Dermis microvascular lymphatic vessel endothelial cell (primary cell): ENCODE measurements around the gene MDFIC2. TPM values are rescaled to one million over a fixed set of nuclear protein-coding genes. Genes with fewer than 3 reads are reported as not detected.
"Not testable (repeated sequence)": the region's sequence is repeated elsewhere in the genome, so short reads cannot be mapped to it uniquely, and the experiment has no call there.

Experiments
- DNase-seq, 2 donors: peaks; one replicate each; pipeline versions ENCODE4 v3.0.0 to v3.0.0-alpha.2; 2010; ENCODE audit warnings: low read depth in 2 of 2
- total RNA-seq: library from RNA; depleted of rRNA; stranded (reverse); fragments of >200 nt; gene quantifications from 2 replicates; pipeline ENCODE4 v1.2.1, GENCODE V29; 2014

MDFIC2 gene
- total RNA-seq, 1 donor from 2014 or later: not detected

DNA sequence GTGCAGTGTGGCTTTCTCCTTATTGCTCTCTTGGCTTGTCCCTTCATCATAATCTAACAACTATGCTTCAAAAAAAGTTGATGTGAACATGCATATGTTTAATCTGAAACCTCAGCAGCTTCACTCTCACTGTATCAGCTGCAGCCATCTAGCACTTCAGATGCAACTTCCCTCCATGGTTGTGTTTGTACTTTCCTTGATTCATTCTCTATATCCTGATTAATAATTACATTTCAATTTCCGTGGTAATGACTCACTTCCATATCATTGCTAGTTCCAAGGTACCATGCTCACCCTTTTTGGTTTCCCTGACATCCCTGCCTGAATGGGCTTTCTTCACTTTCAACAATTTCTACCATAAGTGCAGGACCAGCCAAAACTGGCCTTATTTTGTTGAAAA is 51.2 kb downstream of the MDFIC2 start:
- no peak for DNase-seq

DNA sequence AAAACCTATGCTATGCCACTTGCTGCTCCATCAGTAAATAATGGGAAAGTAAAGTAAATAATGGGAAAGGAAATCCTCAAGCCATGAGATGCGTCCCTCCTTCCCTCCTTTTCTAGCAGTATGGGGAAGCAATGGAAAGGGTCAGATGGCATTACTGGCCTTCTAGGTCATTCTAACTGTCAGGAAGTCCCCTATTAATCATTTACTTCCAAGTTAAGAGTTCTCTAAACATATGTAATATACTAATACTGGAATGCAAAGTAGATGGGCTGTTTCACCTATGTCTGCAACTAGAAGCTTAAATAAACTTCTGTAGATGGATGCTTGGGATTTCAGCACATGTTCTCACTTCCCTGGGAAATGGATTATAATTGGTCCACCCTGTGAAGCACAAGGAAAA is 55.9 kb downstream of the MDFIC2 start:
- no peak for DNase-seq

DNA sequence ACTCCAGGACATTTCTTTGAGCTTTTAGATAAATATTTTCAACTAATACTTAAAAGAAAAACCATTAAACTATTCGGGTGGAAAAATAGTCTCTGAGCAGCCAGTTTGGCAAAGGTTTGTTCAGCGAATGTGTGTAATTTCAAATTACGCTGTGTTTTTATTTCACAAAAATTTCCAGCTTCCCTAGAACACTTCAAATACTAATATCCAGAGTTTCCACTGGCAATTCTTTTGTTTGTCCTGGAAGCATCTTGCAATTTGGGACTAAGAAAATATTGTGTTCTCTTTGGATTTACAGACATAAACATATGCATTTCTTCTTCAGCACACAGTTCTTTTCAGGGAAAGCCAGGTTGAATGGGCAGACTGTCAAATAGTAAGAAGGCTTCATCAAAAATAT is 61.9 kb downstream of the MDFIC2 start:
- no peak for DNase-seq

DNA sequence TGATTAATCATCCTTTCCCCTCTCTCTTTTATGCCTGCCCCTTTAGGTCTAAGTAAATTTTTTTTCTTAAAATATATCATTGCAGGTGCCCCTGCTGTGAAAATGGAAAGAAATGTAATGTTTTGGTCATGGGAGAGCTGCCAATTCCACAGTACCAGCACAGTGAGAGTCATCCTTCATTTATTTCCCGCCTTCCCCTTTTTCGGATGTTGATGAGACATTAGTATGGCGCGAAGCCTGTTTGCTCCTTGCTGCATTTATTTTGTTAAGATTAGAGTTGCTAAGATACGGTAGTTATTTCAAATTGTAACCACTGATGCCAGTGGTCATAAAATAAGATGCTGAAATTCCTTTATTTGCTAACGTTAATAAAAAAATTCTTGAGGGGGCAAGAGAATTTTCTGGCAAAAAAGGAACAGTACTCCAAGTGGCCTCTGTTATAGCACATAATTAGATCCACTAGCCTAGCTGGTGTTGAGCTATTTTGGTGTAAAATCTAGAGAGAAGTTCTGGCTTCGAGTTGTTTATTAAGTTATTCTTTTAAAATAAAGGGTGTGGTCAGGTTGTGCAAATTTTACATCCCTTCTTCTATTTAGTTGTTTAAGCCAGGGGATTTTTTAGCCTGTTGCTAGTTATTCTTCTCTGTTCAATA is 62.8 kb downstream of the MDFIC2 start:
- peak; percentile 21 to 45 for DNase-seq

DNA sequence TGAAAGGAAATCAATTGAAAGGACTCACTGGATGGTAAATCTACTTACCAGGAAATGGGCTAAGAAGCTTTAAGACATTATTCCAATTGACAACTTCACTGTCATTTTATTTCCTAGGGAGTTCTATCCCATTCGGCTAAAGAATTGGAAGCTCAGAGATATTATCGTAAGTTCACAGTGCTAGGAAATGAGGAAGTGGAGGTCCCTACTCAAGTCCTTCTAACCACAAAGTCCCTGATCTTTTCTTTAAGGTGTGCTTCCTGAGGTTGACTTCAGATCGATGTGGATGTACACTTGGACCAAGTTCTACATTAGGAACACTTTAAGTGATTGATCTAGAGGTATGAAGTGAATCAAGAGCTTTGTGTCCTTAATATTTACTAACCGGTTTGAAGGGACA is 63.6 kb downstream of the MDFIC2 start:
- no peak for DNase-seq

DNA sequence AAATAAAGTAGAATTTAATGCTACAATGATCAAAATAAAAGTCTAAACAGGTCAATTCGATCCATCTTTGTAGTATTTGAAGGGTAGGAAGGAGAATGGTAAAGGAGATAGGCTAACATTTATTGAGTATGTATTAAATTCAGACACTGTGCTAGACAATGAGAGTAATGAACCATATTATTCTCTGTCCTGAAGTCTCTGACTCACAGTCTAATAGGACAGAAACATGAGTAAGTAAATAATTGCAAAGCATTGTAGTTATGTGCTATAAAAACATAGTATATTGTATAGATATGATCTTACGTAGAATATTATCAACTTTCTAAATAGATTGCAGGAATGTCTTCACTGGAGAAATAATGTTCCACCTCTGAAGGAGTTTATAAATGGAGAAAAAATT is 64.5 kb downstream of the MDFIC2 start:
- no peak for DNase-seq

DNA sequence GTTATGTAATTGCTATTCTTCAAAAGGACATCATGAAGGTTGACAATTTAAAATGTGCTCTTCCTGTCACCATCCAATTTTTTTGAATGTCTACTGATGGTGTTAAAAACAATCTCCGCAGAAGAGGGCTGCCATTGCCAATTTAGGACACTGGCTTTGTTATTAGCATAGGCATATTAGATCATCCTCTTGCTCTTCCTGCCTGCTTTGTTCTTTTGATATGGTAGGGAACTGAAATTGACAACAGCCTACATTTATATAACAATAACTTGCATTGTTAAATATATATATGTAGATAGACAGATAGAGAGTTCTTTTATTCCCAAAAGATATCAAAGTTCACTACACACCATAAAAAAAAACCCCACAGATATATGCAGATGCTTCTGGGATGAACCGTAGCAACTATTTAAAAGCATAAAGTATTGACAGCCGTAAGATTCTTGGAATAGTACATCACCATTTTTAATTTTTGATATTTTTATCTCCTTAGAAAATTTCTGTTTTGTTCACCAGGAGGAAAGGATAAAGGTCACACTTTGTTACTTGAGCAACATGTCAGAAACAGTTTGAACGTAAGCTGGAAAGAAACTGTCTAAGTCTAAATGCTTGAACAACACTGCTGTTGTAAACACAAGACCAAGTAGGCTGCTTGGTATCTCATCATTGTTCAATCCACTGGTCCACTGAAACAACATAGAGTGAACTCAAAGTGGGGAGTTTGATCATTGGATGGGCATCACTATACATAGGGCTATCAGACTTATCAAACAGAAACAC is 66.5 kb downstream of the MDFIC2 start:
- no peak for DNase-seq

DNA sequence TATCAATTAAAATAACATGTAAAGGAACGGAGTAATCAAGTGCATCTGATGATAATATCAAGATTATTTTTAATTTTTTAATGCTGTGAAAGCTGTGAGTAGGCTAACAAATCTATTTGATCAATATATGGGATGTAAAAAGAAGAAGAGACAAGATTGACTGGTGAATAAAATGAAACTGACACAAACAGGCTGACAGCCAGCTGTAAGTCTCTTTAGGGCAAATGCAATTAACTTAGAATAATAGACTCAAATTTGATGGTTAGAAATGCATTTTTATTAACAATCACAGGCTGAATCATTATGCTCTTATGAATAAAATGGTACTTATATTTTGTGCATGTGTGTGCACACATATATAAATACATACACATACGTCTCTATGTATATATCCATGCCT is 68.0 kb downstream of the MDFIC2 start:
- no peak for DNase-seq

DNA sequence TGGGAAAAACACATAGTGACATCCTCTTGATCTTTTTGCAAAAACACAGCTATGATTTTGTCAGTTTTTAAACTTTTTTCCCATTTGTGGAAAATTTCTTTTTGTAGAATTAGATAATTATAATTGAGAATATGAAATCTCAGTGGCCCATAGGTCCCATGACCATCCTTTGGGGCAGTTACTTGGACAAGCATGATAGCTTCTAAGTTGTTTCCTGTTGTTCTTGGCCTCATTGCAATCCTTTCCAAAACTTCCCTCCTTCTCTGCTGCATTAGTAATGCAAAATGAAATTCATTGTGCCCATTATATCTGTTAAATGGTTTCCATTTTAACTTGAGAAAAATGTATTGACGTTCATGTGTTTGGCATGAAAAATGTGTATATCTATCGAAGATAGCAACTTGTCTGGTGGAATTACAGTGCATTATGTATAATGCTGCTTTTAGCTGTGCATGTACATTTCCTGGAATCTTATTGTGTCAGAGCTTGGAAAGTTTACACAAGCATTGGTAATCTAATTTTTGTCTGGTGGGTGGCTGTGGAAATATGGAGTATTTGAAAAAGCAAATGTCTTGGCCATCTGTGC is 70.0 kb downstream of the MDFIC2 start:
- DNase-seq: no peak

DNA sequence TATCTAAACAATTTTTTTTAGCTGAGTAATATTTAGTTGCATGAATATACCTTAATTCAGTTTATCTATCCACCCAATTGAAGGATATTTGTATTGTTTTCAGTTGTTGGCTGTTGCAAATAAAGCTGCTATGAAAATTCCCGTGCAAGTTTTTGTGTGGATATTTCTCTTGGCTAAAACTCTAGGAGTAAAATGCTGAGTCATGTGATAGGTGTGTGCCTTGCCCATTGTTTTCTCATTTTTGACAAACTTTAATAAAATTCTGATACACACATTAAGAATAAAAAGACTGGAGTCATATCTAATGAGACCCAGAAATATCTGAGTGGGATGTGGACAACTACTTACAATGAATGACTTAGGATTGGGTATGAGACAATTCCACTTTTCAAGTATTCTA is 78.6 kb downstream of the MDFIC2 start:
- DNase-seq: no peak

DNA sequence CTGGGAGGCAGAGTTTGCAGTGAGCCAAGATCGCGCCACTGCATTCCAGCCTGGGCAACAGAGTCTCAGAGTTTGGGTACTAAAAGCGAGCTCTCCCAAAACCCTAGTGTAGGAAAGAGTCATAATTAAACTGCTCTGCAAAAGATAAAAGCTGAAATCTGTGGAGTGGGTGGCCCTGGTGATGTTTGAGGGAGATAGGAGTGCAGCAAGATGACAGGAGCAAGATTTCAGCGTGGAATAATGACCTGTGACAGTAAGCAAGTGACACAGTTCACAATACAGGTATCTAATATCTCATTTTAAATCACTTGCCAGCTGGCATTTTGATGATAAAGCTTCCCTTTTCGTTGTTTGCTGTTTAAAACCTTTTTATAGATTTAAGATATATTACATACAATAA is 79.3 kb downstream of the MDFIC2 start:
- DNase-seq: no peak

DNA sequence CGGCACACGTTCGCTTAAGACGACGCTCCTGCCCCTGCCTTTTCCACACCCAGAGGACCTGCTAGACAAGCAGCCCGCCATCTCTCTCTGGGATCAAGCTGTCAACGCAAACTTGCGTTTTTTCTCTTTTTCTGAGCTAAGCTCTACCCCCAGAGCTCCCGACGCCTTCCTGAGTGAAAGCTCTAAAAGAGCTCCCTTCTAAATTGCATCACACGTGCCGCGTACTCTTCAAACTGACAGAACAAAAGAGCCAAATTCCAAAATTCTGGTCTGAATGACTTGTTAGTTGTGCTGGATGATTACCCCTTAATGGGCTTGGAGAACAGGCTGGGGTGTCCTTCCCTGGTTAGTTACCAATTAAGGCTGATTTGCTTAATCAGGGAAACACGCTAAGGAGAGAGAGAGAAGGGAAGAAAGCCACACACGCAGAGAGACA is 81.2 kb downstream of the MDFIC2 start:
- no peak for DNase-seq

DNA sequence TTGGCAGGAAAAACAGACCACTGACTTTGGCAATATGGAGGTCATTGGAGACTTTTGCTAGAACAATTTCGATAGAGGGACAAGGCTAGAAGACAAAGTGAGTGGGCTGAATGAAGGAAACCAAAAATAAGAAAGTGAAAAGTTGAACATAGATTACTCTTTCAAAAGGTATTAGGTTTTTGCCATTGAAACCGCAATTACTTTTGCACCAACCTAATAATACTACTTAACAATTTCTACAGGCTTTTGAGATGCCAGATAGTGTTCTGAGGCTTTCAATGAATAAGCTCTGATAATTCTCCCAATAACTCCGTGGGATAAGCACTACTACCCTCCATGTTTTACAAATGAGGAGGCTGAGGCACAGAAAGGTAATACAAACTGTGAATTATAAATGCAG is 85.0 kb downstream of the MDFIC2 start:
- DNase-seq: no peak

DNA sequence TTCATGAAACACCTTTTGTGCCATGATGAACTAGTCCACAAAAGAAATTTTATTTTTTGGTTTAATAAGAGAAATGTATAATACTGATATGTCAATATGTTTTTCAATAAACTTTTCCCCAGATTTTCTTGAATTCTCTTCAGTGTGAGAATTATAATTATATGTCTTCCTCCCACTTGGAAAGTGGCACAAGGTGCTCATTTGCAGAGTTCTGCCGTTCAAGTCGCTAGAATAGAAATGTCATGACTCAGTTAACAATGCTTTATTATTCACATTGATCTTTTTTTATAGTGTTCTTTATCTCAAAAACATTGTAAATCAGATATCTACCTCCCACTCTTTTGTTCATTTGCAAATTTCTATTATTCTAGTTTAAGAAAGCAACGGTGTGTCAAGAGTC is 87.3 kb downstream of the MDFIC2 start:
- no peak for DNase-seq

DNA sequence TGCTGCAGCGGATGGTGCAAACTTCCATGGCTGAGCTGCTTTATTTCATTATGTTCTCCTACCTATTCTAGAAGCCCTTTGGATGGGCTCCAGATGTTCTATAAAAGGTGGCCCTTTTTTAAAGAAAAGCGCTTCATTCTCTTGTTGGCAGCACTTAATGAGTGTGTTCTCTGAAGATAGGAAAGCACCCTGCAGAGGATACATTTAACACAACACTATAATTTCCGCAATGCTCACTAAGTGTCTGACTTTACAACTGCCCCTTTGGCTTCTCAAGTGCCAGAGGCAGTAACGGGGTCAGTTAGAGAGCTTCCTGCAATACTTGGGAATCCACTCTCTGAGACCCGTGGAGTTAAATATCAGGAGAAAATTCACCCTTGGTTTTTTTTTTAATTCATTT is 88.1 kb downstream of the MDFIC2 start:
- DNase-seq: no peak

DNA sequence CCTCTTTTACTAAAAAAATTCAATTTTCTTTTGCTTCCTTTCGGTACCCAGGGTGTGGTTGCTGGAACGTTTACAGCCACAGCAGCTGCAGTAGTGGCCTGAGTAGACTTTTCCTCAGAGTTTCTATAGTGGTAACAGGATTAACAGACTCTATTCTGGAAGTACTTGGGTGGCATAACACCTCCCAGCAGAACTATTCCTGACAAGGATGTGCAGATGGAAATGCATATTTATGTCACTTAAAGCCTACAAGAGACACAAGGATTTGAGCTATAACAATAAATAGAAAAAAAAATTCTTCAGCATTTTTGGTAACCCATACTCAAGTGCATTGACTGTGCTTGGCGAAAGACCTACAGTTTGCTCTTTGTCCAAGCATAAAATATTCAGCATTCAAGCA is 94.0 kb downstream of the MDFIC2 start:
- DNase-seq: no peak

DNA sequence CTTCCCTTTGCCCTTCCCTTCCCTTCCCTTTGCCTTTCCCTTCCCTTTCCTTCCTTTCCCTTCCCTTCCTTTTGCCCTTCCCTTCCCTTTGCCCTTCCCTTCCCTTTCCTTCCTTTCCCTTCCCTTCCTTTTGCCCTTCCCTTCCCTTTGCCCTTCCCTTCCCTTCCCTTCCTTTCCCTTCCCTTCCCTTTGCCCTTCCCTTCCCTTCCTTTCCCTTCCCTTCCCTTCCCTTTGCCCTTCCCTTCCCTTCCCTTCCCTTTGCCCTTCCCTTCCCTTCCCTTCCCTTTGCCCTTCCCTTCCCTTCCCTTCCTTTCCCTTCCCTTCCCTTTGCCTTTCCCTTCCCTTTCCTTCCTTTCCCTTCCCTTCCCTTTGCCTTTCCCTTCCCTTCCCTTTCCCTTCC is 101.2 kb downstream of the MDFIC2 start:
- DNase-seq: not testable (repeated sequence)

DNA sequence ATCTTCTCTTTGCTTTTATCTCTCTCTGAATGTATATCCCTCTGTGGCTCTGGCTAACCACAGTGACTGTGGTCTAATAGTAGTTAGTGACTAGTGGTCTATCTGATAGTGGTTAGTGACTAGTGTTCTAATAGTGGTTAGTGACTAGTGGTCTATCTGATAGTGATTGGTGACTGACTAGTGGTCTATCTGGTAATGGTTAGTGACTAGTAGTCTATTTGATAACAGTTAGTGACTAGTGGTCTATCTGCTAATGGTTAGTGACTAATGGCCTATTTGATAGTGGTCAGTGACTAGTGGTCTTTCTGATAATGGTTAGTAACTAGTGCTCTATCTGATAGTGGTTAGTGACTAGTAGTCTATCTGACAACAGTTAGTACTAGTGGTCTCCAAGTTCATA is 110.5 kb downstream of the MDFIC2 start:
- DNase-seq: no peak

DNA sequence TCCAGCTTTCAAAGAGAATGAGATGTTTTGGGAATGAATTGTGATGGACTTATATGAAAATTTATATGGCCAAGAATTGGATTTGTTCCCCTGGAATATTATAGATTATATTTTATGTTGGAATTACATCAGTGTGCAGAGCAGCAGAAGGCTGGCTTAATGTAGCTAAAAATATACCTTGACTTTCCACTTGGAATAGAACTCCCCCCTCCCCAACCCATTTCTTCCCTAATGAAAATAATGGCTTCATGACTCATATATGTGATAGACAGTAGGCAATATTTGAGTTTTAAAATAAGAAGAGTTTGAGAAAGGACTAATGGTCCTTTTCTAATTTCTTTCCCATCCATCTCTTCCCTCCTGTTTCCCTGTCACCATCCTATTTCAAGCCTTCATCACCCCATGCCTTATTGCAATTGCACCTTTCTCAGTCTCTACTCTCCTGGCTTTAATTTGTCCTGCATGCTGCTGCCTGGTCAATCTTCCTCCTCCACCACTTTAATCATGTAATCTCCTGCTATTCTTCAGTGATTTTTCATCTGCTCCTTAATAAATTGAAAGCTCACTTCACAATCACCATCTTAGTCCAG is 122.5 kb downstream of the MDFIC2 start:
- no peak for DNase-seq

DNA sequence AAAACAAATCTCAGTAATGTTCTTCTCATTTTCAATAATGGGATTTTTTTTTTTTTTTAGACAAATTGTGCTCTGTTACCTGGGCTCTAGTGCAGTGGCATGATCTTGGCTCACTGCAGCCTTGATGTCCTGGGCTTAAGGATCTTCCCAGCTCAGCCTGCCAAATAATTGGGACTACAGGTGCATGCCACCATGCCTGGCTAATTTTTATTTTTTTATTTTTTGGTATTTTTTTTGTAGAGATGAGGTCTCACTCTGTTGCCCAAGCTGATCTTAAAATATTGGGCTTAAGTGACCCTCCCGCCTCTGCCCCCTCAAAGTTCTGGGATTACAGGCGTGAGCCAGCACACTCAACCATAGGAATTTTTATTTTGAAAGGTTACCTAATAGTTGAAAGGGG is 126.2 kb downstream of the MDFIC2 start:
- no peak for DNase-seq

DNA sequence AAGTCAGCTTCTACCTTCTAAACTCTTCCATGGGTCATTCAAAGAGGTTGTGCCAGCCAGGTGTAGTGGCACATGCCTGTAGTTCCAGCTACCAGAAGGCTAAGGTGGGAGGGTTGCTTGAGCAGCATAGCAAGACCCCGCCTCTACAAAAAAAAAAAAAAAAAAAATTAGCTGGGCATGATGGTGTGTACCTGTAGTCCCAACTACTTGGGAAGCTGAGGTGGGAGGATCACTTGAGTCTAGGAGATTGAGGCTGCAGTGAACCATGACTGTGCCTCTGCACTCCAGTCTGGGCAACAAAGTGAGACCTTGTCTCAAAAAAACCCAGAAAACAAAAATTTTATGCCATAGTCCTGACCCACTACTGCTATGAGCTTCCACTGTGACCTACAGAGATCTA is 126.8 kb downstream of the MDFIC2 start:
- DNase-seq: no peak

DNA sequence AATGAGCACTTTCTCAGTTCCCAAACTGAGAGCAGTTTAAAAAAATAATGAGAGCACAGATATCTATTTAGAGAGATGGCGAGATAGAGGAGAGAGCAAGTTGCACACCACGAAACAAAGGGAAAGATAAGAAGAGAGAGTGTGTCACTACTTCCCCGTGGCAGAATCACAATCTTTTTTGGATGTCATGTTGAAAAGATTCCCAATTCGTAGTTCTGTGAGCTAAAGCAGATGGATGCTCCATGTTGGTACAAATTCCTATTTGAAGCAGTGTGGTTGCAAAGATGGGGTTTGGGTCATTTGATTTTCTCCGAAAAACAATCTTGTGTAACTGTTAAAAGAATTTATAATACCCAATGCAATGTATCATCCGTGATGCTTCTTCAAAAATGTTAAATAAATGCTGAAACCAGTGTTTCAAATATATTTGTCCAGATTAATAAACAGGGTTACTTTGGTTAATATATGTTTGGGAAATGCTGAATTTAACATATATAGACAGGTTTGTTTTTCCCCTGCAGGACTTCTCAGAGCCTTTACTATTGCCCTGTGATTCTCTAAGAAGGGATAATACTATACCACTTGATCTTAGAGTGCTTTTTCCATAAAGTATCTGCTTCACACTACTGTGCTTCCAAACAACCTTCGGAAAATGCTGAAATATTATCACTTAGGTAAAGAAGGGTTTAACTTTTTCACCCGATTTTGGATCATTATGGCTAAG is 128.5 kb downstream of the MDFIC2 start:
- DNase-seq: no peak
